Karpas-422 (cell line): Measurements from ENCODE around the gene SLC25A41. TPM values are rescaled to one million over a fixed set of nuclear protein-coding genes. Genes with fewer than 3 reads are reported as not detected.

ENCODE experiments used
- DNase-seq: peaks from one replicate; pipeline ENCODE4 v3.0.0-alpha.2; 2015
- H2AFZ ChIP-seq: fragments of 200-600 bp; sonication (generic); 2 replicates; pipeline ENCODE4 v1.6.1; 2014; ENCODE audit warnings: antibody characterized with exemption, low read length, mixed read lengths
- H3K27ac ChIP-seq: fragments of 200-600 bp; sonication (generic); 2 replicates; pipeline ENCODE4 v1.5.1; 2014; ENCODE audit warnings: mild to moderate bottlenecking, low read length, moderate library complexity
- H3K27me3 ChIP-seq: fragments of 200-600 bp; sonication (generic); 2 replicates; pipeline ENCODE4 v1.6.1; 2014; ENCODE audit warnings: low read length, mixed read lengths
- H3K36me3 ChIP-seq: fragments of 200-600 bp; sonication (generic); 2 replicates; pipeline ENCODE4 v1.6.1; 2014; ENCODE audit warnings: low read length, mixed read lengths; ENCODE audit not compliant: insufficient read depth
- H3K4me1 ChIP-seq: fragments of 200-600 bp; sonication (generic); 2 replicates; pipeline ENCODE4 v1.6.1; 2014; ENCODE audit warnings: mild to moderate bottlenecking, low read length, mixed read lengths
- H3K4me2 ChIP-seq: fragments of 200-600 bp; sonication (generic); 2 replicates; pipeline ENCODE4 v1.6.1; 2014; ENCODE audit warnings: low read length, low read depth, mild to moderate bottlenecking; ENCODE audit not compliant: poor library complexity, severe bottlenecking
- H3K4me3 ChIP-seq: fragments of 200-600 bp; sonication (generic); 2 replicates; pipeline ENCODE4 v1.5.1; 2014; ENCODE audit warnings: mild to moderate bottlenecking, antibody characterized with exemption, low read length, mixed read lengths
- H3K79me2 ChIP-seq: fragments of 200-600 bp; sonication (generic); 2 replicates; pipeline ENCODE4 v1.6.1; 2014; ENCODE audit warnings: mild to moderate bottlenecking, low read length, mixed read lengths
- H3K9ac ChIP-seq: fragments of 200-600 bp; sonication (generic); 2 replicates; pipeline ENCODE4 v1.6.0; 2014; ENCODE audit warnings: low read length
- H3K9me2 ChIP-seq: fragments of 200-600 bp; sonication (generic), shearing (Covaris generic); replicated peaks from 2 replicates; pipeline ENCODE4 v1.6.0; 2014; ENCODE audit warnings: mild to moderate bottlenecking, low read length, moderate library complexity; ENCODE audit not compliant: insufficient read depth
- H3K9me3 ChIP-seq: fragments of 300-700, 200-600 bp; sonication (generic); 2 replicates; pipeline ENCODE4 v1.6.1; 2014; ENCODE audit warnings: low read length, mixed read lengths
- H4K20me1 ChIP-seq: fragments of 200-600 bp; sonication (generic); 2 replicates; pipeline ENCODE4 v1.6.1; 2014; ENCODE audit warnings: mild to moderate bottlenecking, antibody characterized with exemption, low read length, low read depth; ENCODE audit not compliant: insufficient read depth
- total RNA-seq: library from RNA; depleted of rRNA; stranded (reverse); fragments of >200 nt; shearing (Covaris generic); gene quantifications from 2 replicates; pipeline ENCODE4 v1.2.3, GENCODE V29; 2014; ENCODE audit warnings: low replicate concordance; rRNA removed

Gene SLC25A41
- total RNA-seq, result 1.4 TPM in 1 of 2 replicates, not detected in the other

- no peak within 1 kb of the TSS for H3K4me2 ChIP-seq
- H3K79me2 ChIP-seq, result no peaks in the 10 kb centered on the region
- no peaks in the 10 kb centered on the region for H3K27me3 ChIP-seq
Measured at GRCh38 chr19:6433663-6434062, at the start of gene SLC25A41. Gene SLC25A41 (minus strand): TSS chr19:6433763. CDS start chr19:6433693, 70 bp downstream.

GRCh38 chr19:6483235-6483634 lies 49.7 kb upstream of the SLC25A41 start:
- Histone ChIP-seq H3K79me2 (peaks cover 20% of the 10 kb centered on the region), H3K9me2 (no peaks in the 10 kb centered on the region), H3K9me3 (no peaks in the 10 kb centered on the region), H3K36me3 (no peaks in the 10 kb centered on the region), H4K20me1 (no peaks in the 10 kb centered on the region), H3K27me3 (no peaks in the 10 kb centered on the region), H3K4me3 (no peak overlapping the region), H3K4me1 (peaks cover 18% of the 10 kb centered on the region), H2AFZ (no peak overlapping the region), H3K9ac (no peak overlapping the region), H3K4me2 (no peak overlapping the region), H3K27ac (no peak overlapping the region)
- DNase-seq, result no peak

More at GRCh38 chr19:6433663-6434062, at the start of gene SLC25A41:
- no peaks in the 10 kb centered on the region for H3K9me3 ChIP-seq
- no peaks in the 10 kb centered on the region for H3K4me1 ChIP-seq
- DNase-seq, result no peak
- no peaks in the 10 kb centered on the region for H4K20me1 ChIP-seq
- H3K9ac ChIP-seq, result no peak within 1 kb of the TSS
- no peak within 1 kb of the TSS for H3K4me3 ChIP-seq
- H2AFZ ChIP-seq, result no peak within 1 kb of the TSS
- no peaks in the 10 kb centered on the region for H3K36me3 ChIP-seq
- H3K9me2 ChIP-seq, result no peaks in the 10 kb centered on the region
- no peak within 1 kb of the TSS for H3K27ac ChIP-seq

- Histone ChIP-seq H3K9me2 (no peaks in the 10 kb centered on the region), H3K36me3 (no peaks in the 10 kb centered on the region), H3K4me3 (no peak overlapping the region; the same call in 1 of the 2 replicates), H2AFZ (peak overlapping the region; percentile 87; the same call in 1 of the 2 replicates), H3K4me2 (peak overlapping the region; percentile 82), H3K27ac (no peak overlapping the region), H3K27me3 (no peaks in the 10 kb centered on the region), H4K20me1 (no peaks in the 10 kb centered on the region), H3K9me3 (no peaks in the 10 kb centered on the region), H3K79me2 (peaks cover 20% of the 10 kb centered on the region), H3K4me1 (peaks cover 18% of the 10 kb centered on the region), H3K9ac (peak overlapping the region; percentile 83)
- DNase-seq, result no peak
Measured at GRCh38 chr19:6482343-6482686, 48.8 kb upstream of the SLC25A41 start.

GRCh38 chr19:6481541-6482342 lies 48.2 kb upstream of the SLC25A41 start, which contains the start of gene DENND1C:
Gene DENND1C (minus strand): TSS chr19:6481787. CDS start chr19:6481695, 92 bp downstream.
- Histone ChIP-seq H3K36me3 (peaks cover 3% of the 10 kb centered on the region), H2AFZ (peak within 1 kb of the TSS; percentile 87), H3K4me2 (peak within 1 kb of the TSS; percentile 82), H3K27me3 (no peaks in the 10 kb centered on the region), H3K79me2 (peaks cover 20% of the 10 kb centered on the region), H3K4me1 (peaks cover 18% of the 10 kb centered on the region), H3K4me3 (peak within 1 kb of the TSS; percentile 79), H3K9me2 (no peaks in the 10 kb centered on the region), H4K20me1 (no peaks in the 10 kb centered on the region), H3K9me3 (no peaks in the 10 kb centered on the region), H3K27ac (peak within 1 kb of the TSS; percentile 73), H3K9ac (peak within 1 kb of the TSS; percentile 83)
- peak; percentile 89 for DNase-seq

- DNase-seq, result peak; percentile 52
- H2AFZ ChIP-seq, result peak overlapping the region; percentile 87; the same call in 1 of the 2 replicates
- H3K79me2 ChIP-seq, result peaks cover 20% of the 10 kb centered on the region
- H4K20me1 ChIP-seq, result no peaks in the 10 kb centered on the region
- H3K9me3 ChIP-seq, result no peaks in the 10 kb centered on the region
- H3K9me2 ChIP-seq, result no peaks in the 10 kb centered on the region
- peaks cover 18% of the 10 kb centered on the region for H3K4me1 ChIP-seq
- H3K4me3 ChIP-seq, result peak overlapping the region; percentile 79
- H3K4me2 ChIP-seq, result peak overlapping the region; percentile 82
- H3K36me3 ChIP-seq, result peaks cover 8% of the 10 kb centered on the region
- peak overlapping the region; percentile 83 for H3K9ac ChIP-seq
- peak overlapping the region; percentile 73 for H3K27ac ChIP-seq
- H3K27me3 ChIP-seq, result no peaks in the 10 kb centered on the region
Measured at GRCh38 chr19:6480848-6481415, 47.4 kb upstream of the SLC25A41 start.

- H3K9me2 ChIP-seq, result no peaks in the 10 kb centered on the region
- peak overlapping the region; percentile 82 for H3K4me2 ChIP-seq
- H3K27me3 ChIP-seq, result no peaks in the 10 kb centered on the region
- H3K79me2 ChIP-seq, result peaks cover 20% of the 10 kb centered on the region
- H3K4me1 ChIP-seq, result peaks cover 18% of the 10 kb centered on the region
- no peak overlapping the region for H3K27ac ChIP-seq
- peaks cover 14% of the 10 kb centered on the region for H3K36me3 ChIP-seq
- peak overlapping the region; percentile 41; the same call in 1 of the 2 replicates for H3K9ac ChIP-seq
- H4K20me1 ChIP-seq, result no peaks in the 10 kb centered on the region
- DNase-seq, result no peak
- H2AFZ ChIP-seq, result no peak overlapping the region
- H3K4me3 ChIP-seq, result no peak overlapping the region
- H3K9me3 ChIP-seq, result no peaks in the 10 kb centered on the region
Measured at GRCh38 chr19:6479836-6480398, 46.4 kb upstream of the SLC25A41 start.

- Histone ChIP-seq H3K9ac (no peak overlapping the region), H3K79me2 (peaks cover 20% of the 10 kb centered on the region), H3K4me1 (peaks cover 18% of the 10 kb centered on the region), H3K27ac (no peak overlapping the region), H3K4me3 (no peak overlapping the region), H4K20me1 (no peaks in the 10 kb centered on the region), H3K4me2 (no peak overlapping the region), H3K36me3 (peaks cover 14% of the 10 kb centered on the region), H3K9me2 (no peaks in the 10 kb centered on the region), H2AFZ (no peak overlapping the region), H3K9me3 (no peaks in the 10 kb centered on the region), H3K27me3 (no peaks in the 10 kb centered on the region)
- no peak for DNase-seq
Measured at GRCh38 chr19:6478815-6479214, 45.3 kb upstream of the SLC25A41 start.

GRCh38 chr19:6476896-6477431 lies 43.4 kb upstream of the SLC25A41 start:
- DNase-seq, result no peak
- Histone ChIP-seq H4K20me1 (no peaks in the 10 kb centered on the region), H3K4me1 (peaks cover 14% of the 10 kb centered on the region), H3K9me2 (no peaks in the 10 kb centered on the region), H3K36me3 (peaks cover 14% of the 10 kb centered on the region), H3K27me3 (no peaks in the 10 kb centered on the region), H3K4me2 (no peak overlapping the region), H3K79me2 (peaks cover 20% of the 10 kb centered on the region), H3K9ac (no peak overlapping the region), H3K4me3 (no peak overlapping the region), H2AFZ (no peak overlapping the region), H3K9me3 (no peaks in the 10 kb centered on the region), H3K27ac (no peak overlapping the region)
